B cell (primary cell): Measurements from ENCODE around the gene HSBP1. TPM values are rescaled to one million over a fixed set of nuclear protein-coding genes. Genes with fewer than 3 reads are reported as not detected.

Experiments
- ATAC-seq: fragments of 200-7000 bp; cut with Tn5 transposase; one replicate; pipeline ENCODE4 v1.10.0; 2021; ENCODE audit warnings: low read depth, mild to moderate bottlenecking, moderate number of reproducible peaks, moderate library complexity
- CTCF ChIA-PET: fragments of 350-600 bp; sonication (Branson Sonifier 250); formaldehyde crosslinking; loops from one replicate; lab custom pipeline; 2021; ENCODE audit warnings: antibody characterized with exemption, inconsistent platforms; lab: Charles Lee
- POLR2A ChIA-PET: fragments of 350-600 bp; sonication (Branson Sonifier 250); formaldehyde crosslinking; loops from one replicate; lab custom pipeline; 2021; ENCODE audit warnings: antibody characterized with exemption; lab: Charles Lee
- DNase-seq: peaks from one replicate; pipeline ENCODE4 v3.0.0; 2013
- H2AFZ ChIP-seq: 2 replicates; pipeline ENCODE4 v1.6.1; 2012; ENCODE audit warnings: mild to moderate bottlenecking, low read depth, low read length; ENCODE audit not compliant: insufficient read depth, poor library complexity, severe bottlenecking
- H3K27ac ChIP-seq, 2 donors: 1 replicate in 1 of 2; 2 replicates in 1 of 2; pipeline ENCODE4 v1.5.1; 2012 to 2013; ENCODE audit warnings: low read length in 2 of 2, mild to moderate bottlenecking in 2 of 2, moderate library complexity in 1 of 2
- H3K27me3 ChIP-seq, 4 experiments: fragments of 200-600 bp in 1 of 4; sonication (generic) in 1 of 4; replicated peaks in 1 of 4; 1 replicate in 2 of 4; 2 replicates in 2 of 4; pipeline versions ENCODE4 v1.6.1 to v1.7.0; 2013 to 2016; ENCODE audit warnings: low read length in 3 of 4, mild to moderate bottlenecking in 2 of 4, mixed read lengths in 1 of 4, moderate library complexity in 1 of 4; ENCODE audit not compliant: insufficient read depth in 4 of 4, control insufficient read depth in 3 of 4; ENCODE audit errors: control extremely low read depth in 1 of 4
- H3K36me3 ChIP-seq, 2 experiments: replicated peaks in 1 of 2; 1 replicate in 1 of 2; 2 replicates in 1 of 2; pipeline versions ENCODE4 v1.6.1 to v1.7.1; 2013; ENCODE audit warnings: low read length in 1 of 2; ENCODE audit not compliant: insufficient read depth in 2 of 2, control insufficient read depth in 1 of 2; ENCODE audit errors: control extremely low read depth in 1 of 2, extremely low read depth in 1 of 2
- H3K4me1 ChIP-seq, 2 donors: fragments of 200-600 bp in 1 of 2; sonication (generic) in 1 of 2; 1 replicate in 1 of 2; 2 replicates in 1 of 2; pipeline versions ENCODE4 v1.5.1 to v1.6.1; 2013 to 2017; ENCODE audit warnings: low read length in 2 of 2; ENCODE audit not compliant: control insufficient read depth in 2 of 2, insufficient read depth in 2 of 2
- H3K4me2 ChIP-seq: replicated peaks from 2 replicates; pipeline ENCODE3; 2012; ENCODE audit warnings: mild to moderate bottlenecking, low read depth, low read length; ENCODE audit not compliant: poor library complexity, severe bottlenecking
- H3K4me3 ChIP-seq, 5 experiments: fragments of 200-600 bp in 1 of 5; sonication (generic) in 1 of 5; 1 replicate in 3 of 5; 2 replicates in 2 of 5; pipeline versions ENCODE4 v1.5.1 to v1.7.0; 2011 to 2016; ENCODE audit warnings: low read length in 4 of 5, mild to moderate bottlenecking in 4 of 5, low read depth in 2 of 5, control low read depth in 1 of 5, moderate library complexity in 1 of 5; ENCODE audit not compliant: insufficient read depth in 1 of 5; ENCODE audit errors: control extremely low read depth in 1 of 5, extremely low read depth in 1 of 5
- H3K79me2 ChIP-seq: fragments of 200-600 bp; sonication (generic); one replicate; pipeline ENCODE4 v1.6.0; 2016; ENCODE audit warnings: low read length; ENCODE audit not compliant: control insufficient read depth, insufficient read depth
- H3K9ac ChIP-seq: fragments of 200-600 bp; sonication (generic); 2 replicates; pipeline ENCODE4 v1.6.1; 2017; ENCODE audit warnings: mild to moderate bottlenecking, low read length, moderate library complexity
- H3K9me3 ChIP-seq, 3 donors: one replicate each; pipeline versions ENCODE4 v1.6.1 to v1.7.1; 2013; ENCODE audit warnings: low read length in 2 of 3; ENCODE audit not compliant: control insufficient read depth in 2 of 3, insufficient read depth in 1 of 3; ENCODE audit errors: control extremely low read depth in 1 of 3
- H4K20me1 ChIP-seq: 2 replicates; pipeline ENCODE4 v1.6.0; 2012; ENCODE audit warnings: mild to moderate bottlenecking, low read length; ENCODE audit not compliant: insufficient read depth, control insufficient read depth, poor library complexity, severe bottlenecking
- H3K27ac Mint-ChIP-seq: one replicate; pipeline ENCODE4 v1.8.0; 2021; ENCODE audit warnings: mixed read lengths
- H3K27me3 Mint-ChIP-seq: one replicate; pipeline ENCODE4 v1.8.0; 2021; ENCODE audit warnings: mixed read lengths
- H3K4me1 Mint-ChIP-seq: one replicate; pipeline ENCODE4 v1.8.0; 2021; ENCODE audit warnings: mixed read lengths
- H3K4me3 Mint-ChIP-seq: one replicate; pipeline ENCODE4 v1.8.0; 2021; ENCODE audit warnings: mixed read lengths
- H3K9me3 Mint-ChIP-seq: one replicate; pipeline ENCODE4 v1.8.0; 2022; ENCODE audit warnings: mixed read lengths; ENCODE audit not compliant: insufficient read depth
- CTCF ChIP-seq: fragments of 200-600 bp; IDR thresholded peaks from one replicate; pipeline ENCODE4 v1.8.0; 2022; ENCODE audit warnings: antibody characterized with exemption, mild to moderate bottlenecking
- EZH2 ChIP-seq: IDR thresholded peaks from 2 replicates; pipeline ENCODE4 v1.6.1; 2012; ENCODE audit warnings: borderline replicate concordance, low read depth, mild to moderate bottlenecking, moderate library complexity, low read length; ENCODE audit not compliant: insufficient read depth, poor library complexity, severe bottlenecking
- WGBS: methylation state at CpG from one replicate; pipeline ENCODE4 v1.1.5; 2013; ENCODE audit warnings: missing lambda C conversion rate; ENCODE audit not compliant: insufficient coverage; 5-methylcytosine and 5-hydroxymethylcytosine counted together
- intact Hi-C: fragments of 100-400 bp; cut with micrococcal nuclease; formaldehyde crosslinking; loops from one replicate; pipeline ENCODE4 v1.10.0; 2022
- polyA plus RNA-seq: library from polyadenylated mRNA; depleted of rRNA; stranded (reverse); fragments of >200 nt; gene quantifications from 2 replicates; pipeline ENCODE4 v1.2.3, GENCODE V29; 2012
- total RNA-seq, 2 donors: library from RNA; stranded (reverse); fragments of 120-200 nt in 1 of 2; gene quantifications; 1 replicate in 1 of 2; 2 replicates in 1 of 2; pipeline versions ENCODE4 v1.2.3 to v1.2.4, GENCODE V29; 2013 to 2022

Gene HSBP1
- total and polyA plus RNA-seq, 2 donors (not counting 1 experiment from before 2014, with no cell fraction given) = 4.8 to 39.6 TPM

GRCh38 chr16:83856792-83857191 is 49.0 kb downstream of the HSBP1 start:
- no peaks in the 10 kb centered on the region for H4K20me1 ChIP-seq
- ChIA-PET POLR2A (no interaction called here), CTCF (no interaction called here)
- peaks cover 0 to 8% (median 1%) of the 10 kb centered on the region in 4 experiments for H3K27me3 ChIP-seq
- H3K27ac Mint-ChIP-seq = no peak overlapping the region
- H3K9me3 ChIP-seq = peaks cover 0 to 2% (median 0%) of the 10 kb centered on the region in 3 donors
- peaks cover 25% of the 10 kb centered on the region for H3K27me3 Mint-ChIP-seq
- no peak overlapping the region for H3K27ac ChIP-seq
- no peak overlapping the region for H3K4me3 ChIP-seq
- H3K4me2 ChIP-seq = no peak overlapping the region
- TF ChIP-seq EZH2 = no peak
- no peak for TF ChIP-seq CTCF
- no peaks in the 10 kb centered on the region for H3K4me1 ChIP-seq
- WGBS = 92% methylated on average over 2 of the region's 4 CpGs
- H3K79me2 ChIP-seq = no peaks in the 10 kb centered on the region
- intact Hi-C loops = no loop called here
- H3K9ac ChIP-seq = no peak overlapping the region
- H3K9me3 Mint-ChIP-seq = no peaks in the 10 kb centered on the region
- ATAC-seq (no peak), DNase-seq (no peak)
- no peak overlapping the region for H3K4me3 Mint-ChIP-seq
- H3K36me3 ChIP-seq = no peaks in the 10 kb centered on the region
- no peaks in the 10 kb centered on the region for H3K4me1 Mint-ChIP-seq
- no peak overlapping the region for H2AFZ ChIP-seq

DNA sequence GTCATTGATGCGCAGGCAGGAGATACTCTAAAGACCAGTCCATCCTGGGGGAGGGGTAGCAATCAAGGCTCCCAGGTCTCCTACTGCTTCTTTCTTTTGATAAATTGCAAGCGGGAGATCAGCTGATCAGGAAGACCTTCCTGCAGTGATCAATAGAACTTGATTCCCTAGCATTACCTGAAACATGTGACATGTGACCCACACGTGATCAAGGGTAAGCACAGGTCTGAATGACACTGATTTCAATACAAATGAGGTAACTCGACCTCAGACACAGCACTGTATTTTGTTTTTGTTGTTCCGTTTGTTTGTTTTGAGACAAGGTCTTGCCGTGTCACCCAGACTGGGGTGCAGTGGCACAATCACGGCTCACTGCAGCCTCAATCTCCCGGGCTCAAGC is 51.5 kb downstream of the HSBP1 start:
- Histone ChIP-seq H3K9ac (no peak overlapping the region), H3K79me2 (no peaks in the 10 kb centered on the region), H3K4me3 (no peak overlapping the region), H3K4me2 (no peak overlapping the region), H3K4me1 (no peaks in the 10 kb centered on the region), H3K27ac (no peak overlapping the region), H3K27me3 (peaks cover 0 to 9% (median 0%) of the 10 kb centered on the region in 4 experiments), H3K36me3 (no peaks in the 10 kb centered on the region), H4K20me1 (no peaks in the 10 kb centered on the region), H3K9me3 (peaks cover 0 to 8% (median 0%) of the 10 kb centered on the region in 3 donors), H2AFZ (no peak overlapping the region)
- WGBS = 92% methylated on average over 8 of the region's 8 CpGs
- TF ChIP-seq EZH2 = no peak
- no peak for TF ChIP-seq CTCF
- DNase-seq = no peak
- peaks cover 14% of the 10 kb centered on the region for H3K27me3 Mint-ChIP-seq
- ChIA-PET POLR2A (no interaction called here), CTCF (no interaction called here)
- no peak overlapping the region for H3K27ac Mint-ChIP-seq
- intact Hi-C loops = no loop called here
- H3K4me3 Mint-ChIP-seq = no peak overlapping the region
- no peaks in the 10 kb centered on the region for H3K9me3 Mint-ChIP-seq
- H3K4me1 Mint-ChIP-seq = no peaks in the 10 kb centered on the region
- ATAC-seq = no peak
